MCF 10A (cell line): ENCODE results near the gene BIK. TPM values are rescaled to one million over a fixed set of nuclear protein-coding genes. Genes with fewer than 3 reads are reported as not detected.

Source experiments
- BruUV-seq: library from RNA; stranded (reverse); fragments of 400-500 nt; replicated peaks from 2 replicates; lab custom pipeline; 2021; lab: Mats Ljungman, UMichigan
- CTCF ChIA-PET: fragments of 300-600 bp; sonication (Branson Sonifier 250); formaldehyde crosslinking; extraction: SDS; loops from one replicate; lab custom pipeline; 2021; ENCODE audit warnings: antibody characterized with exemption, inconsistent platforms; lab: Yijun Ruan, JAX
- POLR2A ChIA-PET: fragments of 300-600, 350-650 bp; sonication (Branson Sonifier 250); formaldehyde crosslinking; extraction: SDS; loops from one replicate; lab custom pipeline; 2020; ENCODE audit warnings: antibody characterized with exemption, inconsistent platforms; lab: Yijun Ruan, JAX
- DNase-seq: peaks from one replicate; pipeline ENCODE4 v3.0.0-alpha.2; 2018; ENCODE audit not compliant: unreplicated experiment
- H3K27ac Mint-ChIP-seq: one replicate; pipeline ENCODE4 v1.8.0; 2022; ENCODE audit warnings: mild to moderate bottlenecking, low read depth, mixed read lengths; ENCODE audit not compliant: unreplicated experiment
- H3K27me3 Mint-ChIP-seq: one replicate; pipeline ENCODE4 v1.8.0; 2022; ENCODE audit warnings: mixed read lengths; ENCODE audit not compliant: insufficient read depth, unreplicated experiment
- H3K36me3 Mint-ChIP-seq: one replicate; pipeline ENCODE4 v1.8.0; 2022; ENCODE audit warnings: mild to moderate bottlenecking, moderate library complexity, mixed read lengths; ENCODE audit not compliant: insufficient read depth, unreplicated experiment
- H3K4me1 Mint-ChIP-seq: one replicate; pipeline ENCODE4 v1.8.0; 2022; ENCODE audit warnings: mixed read lengths; ENCODE audit not compliant: insufficient read depth, unreplicated experiment
- H3K4me3 Mint-ChIP-seq: one replicate; pipeline ENCODE4 v1.8.0; 2022; ENCODE audit warnings: mild to moderate bottlenecking, moderate library complexity, mixed read lengths; ENCODE audit not compliant: unreplicated experiment
- H3K9me3 Mint-ChIP-seq: one replicate; pipeline ENCODE4 v1.8.0; 2022; ENCODE audit warnings: mixed read lengths; ENCODE audit not compliant: unreplicated experiment
- intact Hi-C: fragments of 100-400 bp; cut with micrococcal nuclease; formaldehyde crosslinking; loops from 2 replicates; pipeline ENCODE4 v1.14.1; 2022
- total RNA-seq: library from RNA; stranded (reverse); gene quantifications from 2 replicates; pipeline ENCODE4 v1.2.3, GENCODE V29; 2022
- TF ChIP-seq, protein P1 (sequence below): fragments of 200-600 bp; IDR thresholded peaks from one replicate; pipeline ENCODE4 v1.8.0; 2022; ENCODE audit warnings: antibody characterized with exemption, mild to moderate bottlenecking; ENCODE audit not compliant: unreplicated experiment

BIK gene
- total RNA-seq, 1 experiment from 2014 or later: 10.0 TPM

DNA sequence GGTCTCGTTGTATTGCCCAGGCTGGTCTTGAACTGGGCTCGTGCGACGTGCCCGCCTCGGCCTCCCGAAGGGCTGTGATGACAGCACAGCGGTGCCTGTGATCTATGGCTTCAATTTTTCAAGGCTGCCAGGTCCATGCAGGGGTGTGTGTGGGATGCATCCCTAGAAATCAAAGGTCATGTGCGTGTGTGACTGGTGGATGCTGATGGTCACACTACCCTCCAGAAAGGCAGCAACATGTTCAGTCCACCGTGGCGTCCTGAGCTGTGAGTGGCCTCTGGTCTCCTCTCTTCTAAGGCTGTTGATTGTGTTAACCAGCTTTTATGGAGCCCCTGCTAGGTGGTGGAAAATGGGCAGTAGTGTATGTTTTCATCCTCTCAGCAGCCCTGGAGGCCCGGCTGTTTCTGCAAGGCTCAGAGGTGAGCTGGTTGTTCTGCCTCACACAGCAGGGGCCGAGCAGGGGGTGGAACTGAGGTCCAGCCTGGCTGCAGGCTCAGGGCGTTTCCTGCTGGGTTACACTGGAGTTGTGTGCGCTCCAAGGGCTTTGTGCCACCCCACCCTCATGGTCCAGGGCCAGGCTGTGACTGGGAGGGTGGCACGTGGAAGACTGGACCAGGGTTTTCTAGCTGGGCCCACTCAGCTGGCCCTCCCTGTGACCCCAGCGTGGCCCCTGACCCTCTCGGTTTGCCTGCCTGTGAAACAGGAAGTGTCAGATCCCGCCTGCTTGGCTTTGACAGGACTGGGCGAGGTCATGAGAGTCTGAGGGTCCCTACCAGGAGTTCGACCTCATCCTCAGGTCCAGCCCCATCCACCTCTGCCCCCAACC lies 7.7 kb downstream of the BIK start:
- ChIA-PET POLR2A (interaction anchor here (0.6 to 1.3 kb wide), 3 partner anchors 9 to 28 kb away, joined by 3 to 8 read pairs (median 3); no protein-coding TSS in a partner anchor), CTCF (interaction anchor here (0.6 kb wide), 1 partner anchor 235 kb away, joined by 3 read pairs; no protein-coding TSS in a partner anchor)
- Mint-ChIP-seq H3K4me1 (no peaks in the 10 kb centered on the region), H3K27ac (no peak overlapping the region), H3K4me3 (no peak overlapping the region), H3K27me3 (no peaks in the 10 kb centered on the region), H3K9me3 (no peaks in the 10 kb centered on the region), H3K36me3 (peaks cover 12% of the 10 kb centered on the region)
- TF ChIP-seq, protein P1, sequence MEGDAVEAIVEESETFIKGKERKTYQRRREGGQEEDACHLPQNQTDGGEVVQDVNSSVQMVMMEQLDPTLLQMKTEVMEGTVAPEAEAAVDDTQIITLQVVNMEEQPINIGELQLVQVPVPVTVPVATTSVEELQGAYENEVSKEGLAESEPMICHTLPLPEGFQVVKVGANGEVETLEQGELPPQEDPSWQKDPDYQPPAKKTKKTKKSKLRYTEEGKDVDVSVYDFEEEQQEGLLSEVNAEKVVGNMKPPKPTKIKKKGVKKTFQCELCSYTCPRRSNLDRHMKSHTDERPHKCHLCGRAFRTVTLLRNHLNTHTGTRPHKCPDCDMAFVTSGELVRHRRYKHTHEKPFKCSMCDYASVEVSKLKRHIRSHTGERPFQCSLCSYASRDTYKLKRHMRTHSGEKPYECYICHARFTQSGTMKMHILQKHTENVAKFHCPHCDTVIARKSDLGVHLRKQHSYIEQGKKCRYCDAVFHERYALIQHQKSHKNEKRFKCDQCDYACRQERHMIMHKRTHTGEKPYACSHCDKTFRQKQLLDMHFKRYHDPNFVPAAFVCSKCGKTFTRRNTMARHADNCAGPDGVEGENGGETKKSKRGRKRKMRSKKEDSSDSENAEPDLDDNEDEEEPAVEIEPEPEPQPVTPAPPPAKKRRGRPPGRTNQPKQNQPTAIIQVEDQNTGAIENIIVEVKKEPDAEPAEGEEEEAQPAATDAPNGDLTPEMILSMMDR: no peak
- intact Hi-C loops: no loop called here
- no peak for DNase-seq
- no TSS peak for BruUV-seq

GRCh38 chr22:43118953-43119458 lies 8.5 kb downstream of the BIK start:
- H3K4me1 Mint-ChIP-seq: no peaks in the 10 kb centered on the region
- POLR2A ChIA-PET: interaction anchor here (0.9 kb wide), 1 partner anchor 29 kb away, joined by 3 read pairs; no protein-coding TSS in a partner anchor

DNA sequence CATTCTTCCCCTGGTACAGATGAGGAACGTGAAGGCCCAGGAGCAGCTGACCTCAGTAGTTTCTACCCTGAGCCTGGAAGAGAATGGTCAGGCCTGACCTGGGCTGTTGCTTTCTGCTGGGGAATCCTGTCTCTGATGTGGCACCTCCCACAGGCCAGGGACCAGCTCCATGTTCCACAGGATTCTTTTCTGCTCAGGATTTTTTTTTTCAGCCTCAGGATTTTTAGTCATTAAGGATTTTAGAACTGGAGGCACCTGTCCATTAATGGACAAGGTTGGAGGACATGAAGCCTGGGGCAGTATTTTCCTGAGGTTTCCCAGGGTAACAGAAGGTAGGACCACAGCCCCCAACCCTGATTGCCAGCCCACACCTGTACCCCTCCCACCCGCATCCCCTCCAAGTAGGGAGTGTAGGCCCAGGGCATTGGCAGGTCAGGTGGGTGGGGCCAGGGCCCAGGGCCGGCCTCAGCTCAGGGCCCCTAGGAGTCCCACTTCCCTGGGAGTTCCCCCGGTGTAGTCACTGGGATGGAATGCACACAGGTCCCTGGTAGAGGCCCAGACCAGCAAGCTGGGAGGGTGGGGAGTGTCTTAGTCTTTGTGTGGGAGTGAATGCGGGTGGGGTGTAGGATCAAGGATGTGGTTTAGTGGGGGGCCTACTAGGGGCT lies 16.1 kb downstream of the BIK start:
- no TSS peak for BruUV-seq
- POLR2A ChIA-PET: interaction anchor here (0.5 to 2.5 kb wide), 6 partner anchors 9 to 195 kb away, joined by 3 to 10 read pairs (median 6); partner anchors contain the start of genes MCAT and TTLL12
- Mint-ChIP-seq H3K4me3 (peak overlapping the region; percentile 56), H3K27ac (peak overlapping the region; percentile 77), H3K9me3 (no peaks in the 10 kb centered on the region), H3K4me1 (peaks cover 28% of the 10 kb centered on the region), H3K36me3 (peaks cover 24% of the 10 kb centered on the region), H3K27me3 (no peaks in the 10 kb centered on the region)
- intact Hi-C loops: no loop called here
- CTCF ChIA-PET: interaction anchor here (0.6 to 1.4 kb wide), 3 partner anchors 10 to 462 kb away, joined by 3 to 8 read pairs (median 4); no protein-coding TSS in a partner anchor
- DNase-seq: peak; percentile 79
- TF ChIP-seq, protein P1: no peak

More at GRCh38 chr22:43118953-43119458, 8.5 kb downstream of the BIK start:
- CTCF ChIA-PET: interaction anchor here (0.6 to 0.7 kb wide), 2 partner anchors 130 to 152 kb away, joined by 3 to 4 read pairs; no protein-coding TSS in a partner anchor
- Mint-ChIP-seq H3K36me3 (peaks cover 12% of the 10 kb centered on the region), H3K27ac (no peak overlapping the region), H3K4me3 (no peak overlapping the region), H3K27me3 (no peaks in the 10 kb centered on the region), H3K9me3 (no peaks in the 10 kb centered on the region)
- no peak for DNase-seq
- TF ChIP-seq, protein P1: no peak
- intact Hi-C loops: no loop called here
- BruUV-seq: no TSS peak
